A673 (cell line): Measurements from ENCODE around the gene TMEM61. TPM values are rescaled to one million over a fixed set of nuclear protein-coding genes. Genes with fewer than 3 reads are reported as not detected.

Experiments
- BruUV-seq: library from RNA; stranded (reverse); fragments of 400-500 nt; replicated peaks from 2 replicates; lab custom pipeline; 2021; lab: Mats Ljungman, UMichigan
- CTCF ChIA-PET: fragments of 300-600 bp; sonication (Branson Sonifier 250); formaldehyde crosslinking; loops from one replicate; lab custom pipeline; 2022; ENCODE audit warnings: antibody characterized with exemption; lab: Charles Lee
- POLR2A ChIA-PET: fragments of 300-600 bp; sonication (Branson Sonifier 250); formaldehyde crosslinking; loops from one replicate; lab custom pipeline; 2022; ENCODE audit warnings: antibody characterized with exemption; ENCODE audit not compliant: low non-redundant PET; lab: Charles Lee
- DNase-seq: peaks from one replicate; pipeline ENCODE4 v3.0.0-alpha.2; 2015; ENCODE audit warnings: low spot score
- H3K27ac ChIP-seq: fragments of 200-600 bp; sonication (generic); 2 replicates; pipeline ENCODE4 v1.5.1; 2016; ENCODE audit warnings: mixed run types, low read depth, mild to moderate bottlenecking, mixed read lengths, antibody characterized with exemption, low read length; ENCODE audit not compliant: poor library complexity, severe bottlenecking
- H3K27me3 ChIP-seq: fragments of 200-600 bp; sonication (generic); replicated peaks from 2 replicates; pipeline ENCODE4 v1.6.1; 2017; ENCODE audit warnings: mixed run types, low read depth, mild to moderate bottlenecking, mixed read lengths, antibody characterized with exemption, low read length; ENCODE audit not compliant: insufficient read depth, poor library complexity
- H3K36me3 ChIP-seq: fragments of 200-600 bp; sonication (generic); 2 replicates; pipeline ENCODE4 v1.6.1; 2016; ENCODE audit warnings: mixed run types, mild to moderate bottlenecking, mixed read lengths, antibody characterized with exemption, low read length; ENCODE audit not compliant: insufficient read depth, poor library complexity, severe bottlenecking
- H3K4me1 ChIP-seq: fragments of 200-600 bp; sonication (generic); 2 replicates; pipeline ENCODE4 v1.6.1; 2017; ENCODE audit warnings: mixed run types, mild to moderate bottlenecking, mixed read lengths, antibody characterized with exemption, low read length; ENCODE audit not compliant: insufficient read depth, poor library complexity, severe bottlenecking
- H3K4me3 ChIP-seq: fragments of 200-600 bp; sonication (generic); 2 replicates; pipeline ENCODE4 v1.5.1; 2016; ENCODE audit warnings: low read depth, mixed run types, mild to moderate bottlenecking, mixed read lengths, low read length; ENCODE audit not compliant: poor library complexity, severe bottlenecking
- H3K9me3 ChIP-seq: fragments of 200-600 bp; sonication (generic); 2 replicates; pipeline ENCODE4 v1.6.1; 2016; ENCODE audit warnings: mixed run types, low read depth, mild to moderate bottlenecking, mixed read lengths, antibody characterized with exemption, low read length; ENCODE audit not compliant: poor library complexity, severe bottlenecking
- EZH2 ChIP-seq: fragments of 200-600 bp; sonication (generic); IDR thresholded peaks from 2 replicates; pipeline ENCODE4 v1.6.1; 2017; ENCODE audit warnings: borderline replicate concordance, low read depth, mild to moderate bottlenecking, mixed read lengths, antibody characterized with exemption, low read length; ENCODE audit not compliant: poor library complexity, severe bottlenecking
- intact Hi-C: fragments of 100-400 bp; cut with micrococcal nuclease; formaldehyde crosslinking; loops from one replicate; pipeline ENCODE4 v1.10.0; 2022; ENCODE audit not compliant: unreplicated experiment
- total RNA-seq: library from RNA; stranded (reverse); gene quantifications from 2 replicates; pipeline ENCODE4 v1.2.3, GENCODE V29; 2021
- TF ChIP-seq, protein P1 (sequence below): fragments of 300-800, 200-600 bp; sonication (generic); conservative IDR thresholded peaks from 2 replicates; pipeline ENCODE4 v1.5.1; 2017; ENCODE audit warnings: low read depth, mild to moderate bottlenecking, antibody characterized with exemption, low read length, moderate library complexity, mixed read lengths

TMEM61 gene
- total RNA-seq, 1 experiment from 2014 or later, result not detected

DNA sequence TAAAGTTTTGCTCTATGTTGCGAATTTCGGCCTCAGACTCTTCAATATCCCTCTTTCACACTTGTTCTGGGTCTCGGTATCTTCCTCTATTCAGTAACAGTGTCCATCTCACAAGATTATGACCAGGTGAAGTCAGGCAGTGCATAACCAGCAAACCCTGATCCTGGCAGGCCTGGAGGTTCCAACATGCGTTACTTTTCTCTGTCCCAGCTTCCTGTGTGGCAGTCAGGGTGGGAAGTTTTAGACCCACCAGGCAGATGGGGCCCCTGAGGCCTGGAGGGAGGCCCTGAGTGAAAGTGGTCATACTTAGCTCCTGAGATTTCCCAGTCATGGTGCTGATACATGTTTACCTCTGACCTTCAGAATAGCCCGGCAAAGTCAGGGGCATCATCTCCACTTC lies 5.1 kb downstream of the TMEM61 start:
- ChIA-PET POLR2A (no interaction called here), CTCF (interaction anchor here (0.7 kb wide), 1 partner anchor 41 kb away, joined by 3 read pairs; no protein-coding TSS in a partner anchor)
- H3K4me3 ChIP-seq, result no peak overlapping the region
- no peaks in the 10 kb centered on the region for H3K9me3 ChIP-seq
- intact Hi-C loops, result no loop called here
- no peaks in the 10 kb centered on the region for H3K36me3 ChIP-seq
- H3K27ac ChIP-seq, result no peak overlapping the region
- H3K4me1 ChIP-seq, result no peaks in the 10 kb centered on the region
- H3K27me3 ChIP-seq, result no peaks in the 10 kb centered on the region
- TF ChIP-seq EZH2, result no peak
- TF ChIP-seq, protein P1, sequence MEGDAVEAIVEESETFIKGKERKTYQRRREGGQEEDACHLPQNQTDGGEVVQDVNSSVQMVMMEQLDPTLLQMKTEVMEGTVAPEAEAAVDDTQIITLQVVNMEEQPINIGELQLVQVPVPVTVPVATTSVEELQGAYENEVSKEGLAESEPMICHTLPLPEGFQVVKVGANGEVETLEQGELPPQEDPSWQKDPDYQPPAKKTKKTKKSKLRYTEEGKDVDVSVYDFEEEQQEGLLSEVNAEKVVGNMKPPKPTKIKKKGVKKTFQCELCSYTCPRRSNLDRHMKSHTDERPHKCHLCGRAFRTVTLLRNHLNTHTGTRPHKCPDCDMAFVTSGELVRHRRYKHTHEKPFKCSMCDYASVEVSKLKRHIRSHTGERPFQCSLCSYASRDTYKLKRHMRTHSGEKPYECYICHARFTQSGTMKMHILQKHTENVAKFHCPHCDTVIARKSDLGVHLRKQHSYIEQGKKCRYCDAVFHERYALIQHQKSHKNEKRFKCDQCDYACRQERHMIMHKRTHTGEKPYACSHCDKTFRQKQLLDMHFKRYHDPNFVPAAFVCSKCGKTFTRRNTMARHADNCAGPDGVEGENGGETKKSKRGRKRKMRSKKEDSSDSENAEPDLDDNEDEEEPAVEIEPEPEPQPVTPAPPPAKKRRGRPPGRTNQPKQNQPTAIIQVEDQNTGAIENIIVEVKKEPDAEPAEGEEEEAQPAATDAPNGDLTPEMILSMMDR, result no peak
- no TSS peak for BruUV-seq
- DNase-seq, result no peak

DNA sequence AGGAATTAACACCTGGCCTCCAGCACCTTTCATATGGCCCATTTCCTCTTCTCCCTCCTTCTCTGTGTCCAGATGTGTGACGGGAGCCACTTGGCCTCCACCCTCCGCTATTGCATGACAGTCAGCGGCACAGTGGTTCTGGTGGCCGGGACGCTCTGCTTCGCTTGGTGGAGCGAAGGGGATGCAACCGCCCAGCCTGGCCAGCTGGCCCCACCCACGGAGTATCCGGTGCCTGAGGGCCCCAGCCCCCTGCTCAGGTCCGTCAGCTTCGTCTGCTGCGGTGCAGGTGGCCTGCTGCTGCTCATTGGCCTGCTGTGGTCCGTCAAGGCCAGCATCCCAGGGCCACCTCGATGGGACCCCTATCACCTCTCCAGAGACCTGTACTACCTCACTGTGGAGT lies 5.6 kb downstream of the TMEM61 start:
- no peaks in the 10 kb centered on the region for H3K27me3 ChIP-seq
- ChIA-PET CTCF (interaction anchor here (0.7 kb wide), 1 partner anchor 36 kb away, joined by 3 read pairs; no protein-coding TSS in a partner anchor), POLR2A (no interaction called here)
- TF ChIP-seq EZH2, result no peak
- TF ChIP-seq, protein P1, result no peak
- no peaks in the 10 kb centered on the region for H3K4me1 ChIP-seq
- intact Hi-C loops, result no loop called here
- no peak for DNase-seq
- H3K9me3 ChIP-seq, result no peaks in the 10 kb centered on the region
- no TSS peak for BruUV-seq
- no peak overlapping the region for H3K27ac ChIP-seq
- no peak overlapping the region for H3K4me3 ChIP-seq
- H3K36me3 ChIP-seq, result no peaks in the 10 kb centered on the region

DNA sequence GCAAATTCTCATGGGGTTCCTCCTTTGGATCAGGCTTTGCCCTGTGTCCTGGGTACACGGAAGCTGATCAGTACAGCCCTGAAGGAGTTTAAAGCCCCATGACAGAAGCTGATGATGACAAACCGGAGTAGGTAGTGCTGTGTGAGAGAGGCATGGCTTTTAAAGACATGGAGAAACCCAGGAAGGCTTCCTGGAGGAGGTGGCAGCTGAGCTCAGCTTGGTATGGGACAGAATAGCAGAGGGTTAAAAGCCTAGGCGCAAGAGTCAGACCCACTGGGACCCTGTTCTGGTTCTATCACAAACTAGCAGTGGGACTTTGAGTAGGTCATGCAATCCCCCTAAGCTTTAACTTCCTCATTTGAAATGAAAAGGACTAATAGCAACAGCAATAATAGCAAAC lies 6.1 kb downstream of the TMEM61 start:
- Histone ChIP-seq H3K9me3 (no peaks in the 10 kb centered on the region), H3K27me3 (no peaks in the 10 kb centered on the region), H3K27ac (no peak overlapping the region), H3K4me1 (no peaks in the 10 kb centered on the region), H3K4me3 (no peak overlapping the region), H3K36me3 (no peaks in the 10 kb centered on the region)
- intact Hi-C loops, result no loop called here
- no TSS peak for BruUV-seq
- ChIA-PET CTCF (interaction anchor here (0.7 kb wide), 1 partner anchor 35 kb away, joined by 3 read pairs; no protein-coding TSS in a partner anchor), POLR2A (no interaction called here)
- TF ChIP-seq, protein P1, result no peak
- TF ChIP-seq EZH2, result no peak
- no peak for DNase-seq
